Transverse colon (tissue), 4 donors: ENCODE measurements around the gene KRTAP5-4. TPM values are rescaled to one million over a fixed set of nuclear protein-coding genes. Genes with fewer than 3 reads are reported as not detected.

ENCODE experiments used
- DNase-seq: peaks from one replicate; pipeline ENCODE4 v3.0.0-alpha.2; 2019
- H3K27ac ChIP-seq, 4 donors: fragments of 200-600 bp; sonication (generic); 2 replicates each; pipeline ENCODE4 v1.5.1; 2016 to 2018; ENCODE audit warnings: inconsistent platforms in 4 of 4
- H3K27me3 ChIP-seq: fragments of 200-600 bp; sonication (generic); 2 replicates; pipeline ENCODE4 v1.5.1; 2017; ENCODE audit warnings: inconsistent platforms
- H3K36me3 ChIP-seq, 4 donors: fragments of 200-600 bp; sonication (generic); 2 replicates each; pipeline ENCODE4 v1.5.1; 2017 to 2019; ENCODE audit warnings: inconsistent platforms in 4 of 4
- H3K4me1 ChIP-seq, 4 donors: fragments of 200-600 bp; sonication (generic); 2 replicates each; pipeline ENCODE4 v1.5.1; 2017 to 2020; ENCODE audit warnings: inconsistent platforms in 4 of 4
- H3K4me3 ChIP-seq, 4 donors: fragments of 200-600 bp; sonication (generic); 1 replicate in 1 of 4; 2 replicates in 3 of 4; pipeline versions ENCODE4 v1.5.1 to v1.6.1; 2017 to 2019; ENCODE audit warnings: inconsistent platforms in 4 of 4
- H3K9me3 ChIP-seq, 2 donors: fragments of 200-600 bp; sonication (generic); 2 replicates each; pipeline ENCODE4 v1.5.1; 2017 to 2019; ENCODE audit warnings: inconsistent platforms in 2 of 2
- EP300 ChIP-seq: sonication (generic); formaldehyde crosslinking; IDR thresholded peaks from one replicate; pipeline ENCODE4 v1.6.1; 2017; ENCODE audit warnings: antibody characterized with exemption, low read depth
- POLR2A ChIP-seq: fragments of 450-650 bp; IDR thresholded peaks from one replicate; pipeline ENCODE4 v1.6.1; 2016; ENCODE audit warnings: antibody characterized with exemption, mild to moderate bottlenecking, moderate library complexity
- POLR2AphosphoS5 ChIP-seq, 3 donors: sonication (generic); formaldehyde crosslinking; IDR thresholded peaks; one replicate each; pipeline ENCODE4 v1.6.1; 2016; ENCODE audit warnings: antibody characterized with exemption in 3 of 3
- WGBS, 2 donors: methylation state at CpG; one replicate each; pipeline ENCODE4 v1.1.5; 2018; ENCODE audit warnings: low coverage in 1 of 2; 5-methylcytosine and 5-hydroxymethylcytosine counted together
- in situ Hi-C, 4 donors: fragments of 200-750 bp; cut with MboI; loops; one replicate each; pipeline versions ENCODE4 v1.15.0 to v1.15.1; 2017; ENCODE audit warnings: low sequenced_read_pairs in 3 of 4, low pct_ligation_motif_present in 1 of 4, low pct_unique_long_range_greater_than_20kb in 1 of 4
- intact Hi-C: fragments of 100-400 bp; cut with DNase I; formaldehyde crosslinking; loops from one replicate; pipeline ENCODE4 v1.15.1; 2023; ENCODE audit warnings: low total_unique reads
- total RNA-seq, 4 donors: library from RNA; depleted of rRNA; stranded (reverse); fragments of >200 nt; gene quantifications; one replicate each; pipeline ENCODE4 v1.1.0, GENCODE V29; 2016
- TF ChIP-seq, protein P1 (sequence below), 5 experiments: fragments of 200-600 bp in 3 of 5; fragments of 450-650 bp in 2 of 5; sonication (generic) in 3 of 5; IDR thresholded peaks; 1 replicate in 2 of 5; 2 replicates in 3 of 5; pipeline ENCODE4 v1.5.1; 2016 to 2017; ENCODE audit warnings: antibody characterized with exemption in 5 of 5, inconsistent platforms in 3 of 5, mild to moderate bottlenecking in 2 of 5, moderate library complexity in 1 of 5

The KRTAP5-4 gene
- total RNA-seq, 4 donors from 2014 or later = not detected

DNA sequence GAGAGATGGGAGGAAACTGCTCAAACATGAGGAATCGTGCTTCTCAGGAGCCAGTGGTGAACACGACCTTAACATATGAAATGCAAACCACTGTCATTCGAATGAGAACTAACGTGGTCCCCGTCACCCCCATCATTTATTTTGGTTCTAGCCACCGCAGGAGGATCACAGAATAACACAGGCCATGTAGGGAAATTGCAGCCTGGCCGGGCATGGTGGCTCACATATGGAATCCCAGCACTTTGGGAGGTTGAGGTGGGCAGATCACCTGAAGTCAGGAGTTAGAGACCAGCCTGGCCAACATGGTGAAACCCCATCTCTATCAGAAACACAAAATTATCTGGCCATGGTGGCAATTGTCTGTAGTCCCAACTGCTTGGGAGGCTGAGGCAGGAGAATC is 34.7 kb upstream of the KRTAP5-4 start:
- no peak for DNase-seq
- Histone ChIP-seq H3K36me3 (no peaks in the 10 kb centered on the region), H3K27me3 (peaks cover 42% of the 10 kb centered on the region), H3K9me3 (no peaks in the 10 kb centered on the region), H3K4me3 (no peak overlapping the region), H3K4me1 (peaks cover 0 to 3% (median 0%) of the 10 kb centered on the region in 4 donors), H3K27ac (no peak overlapping the region)
- intact Hi-C loops (no loop called here), in situ Hi-C loops (loop anchor here in 1 of 4 donors (10.0 kb wide), 1 partner anchor 498 kb away; no protein-coding TSS in a partner anchor)
- TF ChIP-seq, protein P1, sequence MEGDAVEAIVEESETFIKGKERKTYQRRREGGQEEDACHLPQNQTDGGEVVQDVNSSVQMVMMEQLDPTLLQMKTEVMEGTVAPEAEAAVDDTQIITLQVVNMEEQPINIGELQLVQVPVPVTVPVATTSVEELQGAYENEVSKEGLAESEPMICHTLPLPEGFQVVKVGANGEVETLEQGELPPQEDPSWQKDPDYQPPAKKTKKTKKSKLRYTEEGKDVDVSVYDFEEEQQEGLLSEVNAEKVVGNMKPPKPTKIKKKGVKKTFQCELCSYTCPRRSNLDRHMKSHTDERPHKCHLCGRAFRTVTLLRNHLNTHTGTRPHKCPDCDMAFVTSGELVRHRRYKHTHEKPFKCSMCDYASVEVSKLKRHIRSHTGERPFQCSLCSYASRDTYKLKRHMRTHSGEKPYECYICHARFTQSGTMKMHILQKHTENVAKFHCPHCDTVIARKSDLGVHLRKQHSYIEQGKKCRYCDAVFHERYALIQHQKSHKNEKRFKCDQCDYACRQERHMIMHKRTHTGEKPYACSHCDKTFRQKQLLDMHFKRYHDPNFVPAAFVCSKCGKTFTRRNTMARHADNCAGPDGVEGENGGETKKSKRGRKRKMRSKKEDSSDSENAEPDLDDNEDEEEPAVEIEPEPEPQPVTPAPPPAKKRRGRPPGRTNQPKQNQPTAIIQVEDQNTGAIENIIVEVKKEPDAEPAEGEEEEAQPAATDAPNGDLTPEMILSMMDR (IDR thresholded peaks at IDR 0.05) = no peak
- WGBS, 2 donors = 80 to 90% methylated on average over 1 to 7 of the region's 7 CpGs

DNA sequence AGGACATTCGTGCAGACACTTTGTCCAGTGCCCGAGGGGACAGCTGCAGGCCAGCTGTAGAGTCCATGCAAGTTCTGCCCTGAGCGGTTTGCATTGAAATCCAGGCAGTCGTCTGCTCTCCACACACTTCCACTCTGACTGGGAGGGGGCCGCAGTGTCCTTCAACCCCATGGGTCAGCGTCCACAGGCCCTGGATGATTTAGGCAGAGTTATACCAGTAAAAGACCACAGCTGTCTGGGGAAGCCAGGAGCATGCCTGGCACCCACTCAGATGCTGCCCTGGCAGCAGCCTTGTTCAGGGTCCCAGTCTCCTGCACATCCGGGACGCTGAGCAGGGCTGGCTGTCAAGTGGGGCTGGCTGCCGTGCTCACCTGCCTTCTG is 34.1 kb upstream of the KRTAP5-4 start:
- Histone ChIP-seq H3K36me3 (no peaks in the 10 kb centered on the region), H3K9me3 (no peaks in the 10 kb centered on the region), H3K27me3 (peaks cover 42% of the 10 kb centered on the region), H3K4me1 (peaks cover 0 to 3% (median 0%) of the 10 kb centered on the region in 4 donors), H3K27ac (no peak overlapping the region), H3K4me3 (no peak overlapping the region)
- TF ChIP-seq, protein P1 (IDR thresholded peaks at IDR 0.05) = no peak
- TF ChIP-seq POLR2A (no peak), EP300 (no peak), POLR2AphosphoS5 (IDR thresholded peaks at IDR 0.05) (no peak)
- in situ Hi-C loops (loop anchor here in 1 of 4 donors (10.0 kb wide), 1 partner anchor 499 kb away; no protein-coding TSS in a partner anchor), intact Hi-C loops (no loop called here)
- no peak for DNase-seq
- 76% methylated on average over 7 of the region's 9 CpGs; no CpG with 5 or more reads in 1 of the 2 donors for WGBS, 2 donors

DNA sequence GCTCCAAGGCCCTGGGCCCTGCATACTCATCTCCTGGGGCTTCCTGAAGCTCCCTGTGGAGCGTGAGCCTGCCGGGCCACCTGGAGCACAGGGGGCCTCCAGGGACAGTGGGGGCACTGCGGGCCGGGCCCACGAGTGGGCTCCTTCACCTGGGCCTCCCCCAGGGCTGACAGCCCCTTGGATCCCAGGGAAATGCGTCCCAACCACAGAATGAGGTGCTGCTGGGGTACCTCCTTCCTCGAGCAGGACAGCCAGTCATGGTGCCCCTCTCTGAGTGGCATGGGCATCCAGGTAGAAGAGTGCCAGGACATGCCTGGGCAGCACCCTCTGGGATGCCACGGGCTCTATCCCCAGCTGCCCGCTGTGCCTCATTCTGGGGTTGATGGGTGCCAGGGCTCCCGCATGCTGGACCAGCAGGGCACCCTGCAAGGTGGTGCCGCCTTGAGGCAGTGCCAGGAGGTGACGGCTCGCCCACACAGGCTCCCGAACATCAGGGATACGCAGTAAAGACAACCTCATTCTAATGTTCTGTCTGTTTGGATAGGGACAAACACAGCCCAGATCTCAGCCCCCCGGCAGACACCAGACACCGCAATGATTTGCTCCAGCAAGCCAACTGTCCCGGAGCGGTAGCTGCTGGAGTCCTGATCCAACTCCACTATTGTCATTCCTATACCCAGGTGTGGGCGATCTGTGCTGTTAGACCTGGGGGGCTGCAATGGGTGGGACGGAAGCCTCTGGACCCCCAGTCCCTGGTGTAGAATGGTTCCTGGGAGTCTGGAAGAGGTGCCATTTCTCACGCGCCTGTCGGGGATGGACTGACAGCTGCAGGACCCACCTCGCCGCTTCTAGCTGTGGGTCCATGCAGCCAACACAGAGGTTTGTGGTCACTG is 33.5 kb upstream of the KRTAP5-4 start:
- Histone ChIP-seq H3K27ac (no peak overlapping the region), H3K36me3 (no peaks in the 10 kb centered on the region), H3K9me3 (no peaks in the 10 kb centered on the region), H3K27me3 (peaks cover 40% of the 10 kb centered on the region), H3K4me3 (no peak overlapping the region), H3K4me1 (peaks cover 0 to 3% (median 0%) of the 10 kb centered on the region in 4 donors)
- TF ChIP-seq POLR2A = no peak
- TF ChIP-seq, protein P1 (IDR thresholded peaks at IDR 0.05) = no peak
- no peak for TF ChIP-seq EP300
- no peak for TF ChIP-seq POLR2AphosphoS5 (IDR thresholded peaks at IDR 0.05)
- intact Hi-C loops = no loop called here
- in situ Hi-C loops = loop anchor here in 1 of 4 donors (10.0 kb wide), 1 partner anchor 499 kb away; no protein-coding TSS in a partner anchor
- no peak for DNase-seq
- WGBS, 2 donors = 83% methylated on average over 24 of the region's 26 CpGs; no CpG with 5 or more reads in 1 of the 2 donors

GRCh38 chr11:1654388-1655167 is 32.6 kb upstream of the KRTAP5-4 start:
- no peak for DNase-seq
- Histone ChIP-seq H3K9me3 (no peaks in the 10 kb centered on the region), H3K27me3 (peaks cover 32% of the 10 kb centered on the region), H3K4me3 (no peak overlapping the region), H3K27ac (no peak overlapping the region), H3K4me1 (peaks cover 0 to 3% (median 0%) of the 10 kb centered on the region in 4 donors), H3K36me3 (no peaks in the 10 kb centered on the region)
- intact Hi-C loops (loop anchor here (5.0 kb wide), 1 partner anchor 178 kb away; the partner anchor contains the start of gene SYT8), in situ Hi-C loops (loop anchor here in 1 of 4 donors (10.0 kb wide), 1 partner anchor 500 kb away; no protein-coding TSS in a partner anchor)
- TF ChIP-seq, protein P1 (IDR thresholded peaks at IDR 0.05) = no peak
- no peak for TF ChIP-seq EP300
- no peak for TF ChIP-seq POLR2A
- TF ChIP-seq POLR2AphosphoS5 (IDR thresholded peaks at IDR 0.05) = no peak
- 51% methylated on average over 21 of the region's 21 CpGs; no CpG with 5 or more reads in 1 of the 2 donors for WGBS, 2 donors
